SK-N-SH (cell line): ENCODE data around the gene SNX12. TPM values are rescaled to one million over a fixed set of nuclear protein-coding genes. Genes with fewer than 3 reads are reported as not detected.
"Not testable (repeated sequence)": the region's sequence is repeated elsewhere in the genome, so short reads cannot be mapped to it uniquely, and the experiment has no call there.

Experiments used
- CTCF ChIA-PET: fragments of 300-600, 350-600 bp; formaldehyde crosslinking; extraction: SDS; loops from one replicate; lab custom pipeline; 2021; lab: Yijun Ruan, JAX
- POLR2A ChIA-PET: fragments of 350-600 bp; sonication (Branson Sonifier 250); formaldehyde crosslinking; extraction: SDS; loops from one replicate; lab custom pipeline; 2020; ENCODE audit warnings: antibody characterized with exemption, inconsistent platforms; lab: Yijun Ruan, JAX
- DNase-seq: peaks from one replicate; pipeline ENCODE4 v3.0.0; 2012
- H2AFZ ChIP-seq: fragments of 200-600 bp; sonication (generic); 2 replicates; pipeline ENCODE4 v1.8.1; 2016; ENCODE audit warnings: antibody characterized with exemption, mild to moderate bottlenecking, low read depth
- H3F3A ChIP-seq: fragments of 200-600 bp; sonication (generic); replicated peaks from 2 replicates; pipeline ENCODE3; 2016; ENCODE audit warnings: antibody characterized with exemption, mild to moderate bottlenecking; ENCODE audit not compliant: insufficient read depth
- H3K27ac ChIP-seq, 2 experiments: fragments of 200-500 bp in 1 of 2; fragments of 200-600 bp in 1 of 2; sonication (Bioruptor generic) in 1 of 2; sonication (generic), shearing (Covaris generic) in 1 of 2; 2 replicates each; pipeline versions ENCODE4 v1.5.1 to v1.6.1; 2014 to 2016; ENCODE audit warnings: low read depth in 2 of 2, inconsistent platforms in 1 of 2, low read length in 1 of 2, mild to moderate bottlenecking in 1 of 2, mixed read lengths in 1 of 2
- H3K27me3 ChIP-seq: fragments of 200-600 bp; sonication (generic), shearing (Covaris generic); 2 replicates; pipeline ENCODE4 v1.6.1; 2016; ENCODE audit warnings: mixed run types; ENCODE audit not compliant: insufficient read depth
- H3K36me3 ChIP-seq, 2 experiments: fragments of 200-500 bp in 1 of 2; fragments of 200-600 bp in 1 of 2; sonication (Bioruptor generic) in 1 of 2; sonication (generic) in 1 of 2; replicated peaks in 1 of 2; 2 replicates each; pipeline versions ENCODE3 to v1.5.1; 2014 to 2016; ENCODE audit warnings: low read length in 1 of 2, mild to moderate bottlenecking in 1 of 2; ENCODE audit not compliant: insufficient read depth in 2 of 2, control insufficient read depth in 1 of 2
- H3K4me1 ChIP-seq, 2 experiments: fragments of 200-500 bp in 1 of 2; fragments of 200-600 bp in 1 of 2; sonication (Bioruptor generic) in 1 of 2; sonication (generic), shearing (Covaris generic) in 1 of 2; 2 replicates each; pipeline versions ENCODE4 v1.5.1 to v1.6.1; 2014 to 2016; ENCODE audit warnings: low read depth in 1 of 2, low read length in 1 of 2, mixed run types in 1 of 2; ENCODE audit not compliant: insufficient read depth in 2 of 2, control insufficient read depth in 1 of 2
- H3K4me2 ChIP-seq: fragments of 200-600 bp; sonication (generic), shearing (Covaris generic); 2 replicates; pipeline ENCODE4 v1.6.1; 2017; ENCODE audit warnings: mixed run types
- H3K4me3 ChIP-seq, 2 experiments: fragments of 200-500 bp in 1 of 2; fragments of 200-600 bp in 1 of 2; sonication (Bioruptor generic) in 1 of 2; sonication (generic), shearing (Covaris generic) in 1 of 2; 2 replicates each; pipeline versions ENCODE4 v1.5.1 to v1.8.1; 2014 to 2016; ENCODE audit warnings: low read depth in 2 of 2, inconsistent platforms in 1 of 2, low read length in 1 of 2, mild to moderate bottlenecking in 1 of 2, mixed read lengths in 1 of 2, moderate library complexity in 1 of 2
- H3K79me2 ChIP-seq: fragments of 200-600 bp; sonication (generic); 2 replicates; pipeline ENCODE4 v1.8.1; 2017; ENCODE audit warnings: mild to moderate bottlenecking; ENCODE audit not compliant: insufficient read depth
- H3K9ac ChIP-seq: fragments of 200-600 bp; sonication (generic); 2 replicates; pipeline ENCODE4 v1.6.1; 2017; ENCODE audit warnings: mixed run types
- H3K9me2 ChIP-seq: fragments of 200-600 bp; sonication (generic); 2 replicates; pipeline ENCODE4 v1.6.1; 2017; ENCODE audit warnings: mixed run types
- H3K9me3 ChIP-seq: fragments of 200-600 bp; sonication (generic); 2 replicates; pipeline ENCODE4 v1.6.1; 2017; ENCODE audit warnings: mixed run types, mild to moderate bottlenecking, moderate library complexity
- H4K20me1 ChIP-seq: fragments of 200-600 bp; sonication (generic); 2 replicates; pipeline ENCODE4 v1.6.1; 2017; ENCODE audit warnings: mild to moderate bottlenecking, mixed run types; ENCODE audit not compliant: insufficient read depth
- FOSL2 ChIP-seq: IDR thresholded peaks from 2 replicates; pipeline ENCODE4 v1.4.0; 2012; ENCODE audit warnings: low read depth, mild to moderate bottlenecking, moderate library complexity, borderline replicate concordance
- MEF2A ChIP-seq: IDR thresholded peaks from 2 replicates; pipeline ENCODE4 v1.4.0; 2012; ENCODE audit warnings: low read depth, borderline replicate concordance
- MXI1 ChIP-seq: IDR thresholded peaks from 2 replicates; pipeline ENCODE4 v1.6.1; 2012; ENCODE audit warnings: mild to moderate bottlenecking, low read depth, low read length, improper control_type of control experiment
- NFIC ChIP-seq: IDR thresholded peaks from 2 replicates; pipeline ENCODE4 v1.4.0; 2012; ENCODE audit warnings: borderline replicate concordance
- RXRA ChIP-seq: IDR thresholded peaks from 2 replicates; pipeline ENCODE4 v1.4.0; 2012; ENCODE audit warnings: low read depth, mild to moderate bottlenecking, borderline replicate concordance
- SIN3A ChIP-seq: IDR thresholded peaks from 2 replicates; pipeline ENCODE4 v1.6.1; 2012; ENCODE audit warnings: low read depth, mild to moderate bottlenecking, low read length, moderate library complexity, borderline replicate concordance
- TAF1 ChIP-seq: IDR thresholded peaks from 2 replicates; pipeline ENCODE4 v1.6.1; 2012; ENCODE audit warnings: low read depth, mild to moderate bottlenecking, low read length, moderate library complexity, borderline replicate concordance
- YY1 ChIP-seq: IDR thresholded peaks from 2 replicates; pipeline ENCODE4 v1.4.0; 2012; ENCODE audit warnings: low read depth, mild to moderate bottlenecking
- WGBS: methylation state at CpG from one replicate; pipeline ENCODE4 v1.1.6; 2017; ENCODE audit warnings: low lambda C conversion rate; 5-methylcytosine and 5-hydroxymethylcytosine counted together
- polyA plus RNA-seq, 3 experiments: library from polyadenylated mRNA; depleted of rRNA; stranded (reverse); fragments of >200 nt; gene quantifications; 2 replicates each; pipeline ENCODE4 v1.2.3, GENCODE V29; 2012
- TF ChIP-seq, protein P1 (sequence below): fragments of 150-350 bp; IDR thresholded peaks from 2 replicates; pipeline ENCODE4 v1.6.1; 2016; ENCODE audit warnings: mild to moderate bottlenecking, low read depth, low read length
- TF ChIP-seq, protein P2 (sequence below): IDR thresholded peaks from 2 replicates; pipeline ENCODE4 v1.4.0; 2012; ENCODE audit warnings: low read depth, borderline replicate concordance
- TF ChIP-seq, protein P3 (sequence below): fragments of 200-600 bp; sonication (generic); IDR thresholded peaks from 2 replicates; pipeline ENCODE4 v1.6.1; 2017; ENCODE audit warnings: antibody characterized with exemption, mild to moderate bottlenecking, moderate library complexity
- TF ChIP-seq, protein P4 (sequence below): IDR thresholded peaks from 2 replicates; pipeline ENCODE4 v1.6.1; 2012; ENCODE audit warnings: mild to moderate bottlenecking, low read depth, low read length, moderate library complexity

Gene SNX12
- polyA plus RNA-seq, 1 of the 3 experiments (the other 2 are of a cell fraction): 39.8 TPM

DNA sequence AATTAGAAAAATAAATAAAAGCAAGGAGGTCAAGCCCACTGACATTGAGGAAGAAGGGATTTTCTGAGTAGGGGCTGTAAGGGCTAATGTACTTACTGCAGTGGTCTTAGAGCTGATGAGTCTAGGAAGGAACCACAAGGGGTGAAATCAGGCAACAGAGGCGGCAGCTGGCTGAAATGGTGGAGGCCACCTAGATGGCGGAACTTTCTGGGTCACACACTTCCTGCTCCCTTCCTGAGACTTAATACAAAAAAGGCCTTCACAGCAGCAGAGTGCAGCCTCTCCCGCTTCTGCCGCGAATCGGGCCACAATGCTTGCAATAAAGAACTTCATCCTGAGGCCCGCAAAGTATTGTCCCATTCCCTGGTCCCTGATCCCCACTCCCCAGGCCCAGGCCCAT lies 15.4 kb downstream of the SNX12 start:
- POLR2A ChIA-PET: no interaction called here
- no peak overlapping the region for H2AFZ ChIP-seq
- 75% methylated on average over 6 of the region's 7 CpGs for WGBS
- H3K4me3 ChIP-seq: no peak overlapping the region
- no peaks in the 10 kb centered on the region for H3K9me3 ChIP-seq
- H4K20me1 ChIP-seq: no peaks in the 10 kb centered on the region
- no peaks in the 10 kb centered on the region for H3K9me2 ChIP-seq
- TF ChIP-seq, protein P1, sequence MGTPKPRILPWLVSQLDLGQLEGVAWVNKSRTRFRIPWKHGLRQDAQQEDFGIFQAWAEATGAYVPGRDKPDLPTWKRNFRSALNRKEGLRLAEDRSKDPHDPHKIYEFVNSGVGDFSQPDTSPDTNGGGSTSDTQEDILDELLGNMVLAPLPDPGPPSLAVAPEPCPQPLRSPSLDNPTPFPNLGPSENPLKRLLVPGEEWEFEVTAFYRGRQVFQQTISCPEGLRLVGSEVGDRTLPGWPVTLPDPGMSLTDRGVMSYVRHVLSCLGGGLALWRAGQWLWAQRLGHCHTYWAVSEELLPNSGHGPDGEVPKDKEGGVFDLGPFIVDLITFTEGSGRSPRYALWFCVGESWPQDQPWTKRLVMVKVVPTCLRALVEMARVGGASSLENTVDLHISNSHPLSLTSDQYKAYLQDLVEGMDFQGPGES: no peak
- TF ChIP-seq YY1 (no peak), NFIC (no peak), TAF1 (no peak), MEF2A (no peak)
- TF ChIP-seq, protein P2, sequence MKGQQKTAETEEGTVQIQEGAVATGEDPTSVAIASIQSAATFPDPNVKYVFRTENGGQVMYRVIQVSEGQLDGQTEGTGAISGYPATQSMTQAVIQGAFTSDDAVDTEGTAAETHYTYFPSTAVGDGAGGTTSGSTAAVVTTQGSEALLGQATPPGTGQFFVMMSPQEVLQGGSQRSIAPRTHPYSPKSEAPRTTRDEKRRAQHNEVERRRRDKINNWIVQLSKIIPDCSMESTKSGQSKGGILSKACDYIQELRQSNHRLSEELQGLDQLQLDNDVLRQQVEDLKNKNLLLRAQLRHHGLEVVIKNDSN: no peak
- no peaks in the 10 kb centered on the region for H3F3A ChIP-seq
- CTCF ChIA-PET: no interaction called here
- no peak for DNase-seq
- no peaks in the 10 kb centered on the region; the same call in 1 of the 2 replicates for H3K79me2 ChIP-seq
- no peak overlapping the region for H3K27ac ChIP-seq
- H3K27me3 ChIP-seq: no peaks in the 10 kb centered on the region; the same call in 1 of the 2 replicates
- no peak overlapping the region for H3K4me2 ChIP-seq
- H3K36me3 ChIP-seq: peaks cover 0 to 2% of the 10 kb centered on the region in 2 experiments
- no peaks in the 10 kb centered on the region for H3K4me1 ChIP-seq
- no peak overlapping the region for H3K9ac ChIP-seq

DNA sequence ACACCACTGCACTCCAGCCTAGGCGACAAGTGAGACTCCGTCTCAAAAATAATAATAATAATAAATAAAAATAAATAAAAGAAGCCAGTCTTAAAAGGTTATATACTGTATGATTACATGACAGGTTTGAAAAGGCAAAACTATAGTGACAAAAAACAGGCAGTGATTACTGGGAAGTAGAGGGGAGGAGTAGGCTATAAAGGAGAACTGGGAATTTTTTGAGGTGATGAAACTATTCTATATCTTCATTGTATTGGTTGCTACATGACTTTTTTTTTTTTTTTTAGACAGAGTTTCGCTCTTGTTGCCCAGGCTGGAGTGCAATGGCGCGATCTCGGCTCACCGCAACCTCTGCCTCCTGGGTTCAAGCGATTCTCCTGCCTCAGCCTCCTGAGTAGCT lies 20.2 kb downstream of the SNX12 start:
- H3K9me3 ChIP-seq, H3K4me1 ChIP-seq, H3K27me3 ChIP-seq, H3K36me3 ChIP-seq, CTCF ChIA-PET, POLR2A ChIA-PET, H3K9ac ChIP-seq, H3K79me2 ChIP-seq, H2AFZ ChIP-seq, H4K20me1 ChIP-seq, H3K4me3 ChIP-seq, H3K4me2 ChIP-seq, H3K9me2 ChIP-seq, DNase-seq, H3K27ac ChIP-seq, H3F3A ChIP-seq: not testable (repeated sequence)
- 78% methylated on average over 8 of the region's 8 CpGs for WGBS

DNA sequence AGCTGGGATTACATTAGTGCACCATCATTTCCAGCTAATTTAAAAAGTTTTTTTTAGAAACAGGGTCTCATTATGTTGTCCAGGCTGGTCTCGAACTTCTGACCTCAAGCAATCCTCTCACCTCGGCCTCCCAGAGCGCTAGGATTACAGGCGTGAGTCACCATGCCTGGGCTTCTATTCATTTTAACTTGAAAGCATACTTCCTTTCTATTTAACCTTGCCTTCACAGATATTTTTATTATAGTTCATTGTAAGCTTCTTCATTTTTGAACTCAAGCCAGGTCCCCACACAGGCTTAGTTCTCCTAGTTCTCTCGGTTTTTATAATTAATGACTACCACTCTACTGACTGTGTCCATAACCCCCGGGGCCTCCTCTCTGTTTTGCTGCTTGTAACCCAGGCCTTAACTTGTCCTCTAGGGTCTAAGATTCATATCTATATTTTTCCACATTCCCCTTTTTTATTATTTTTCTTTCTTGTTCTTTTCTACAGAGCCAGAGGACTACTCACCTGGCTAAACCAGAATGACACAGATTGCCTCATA lies 50.7 kb downstream of the SNX12 start:
- Histone ChIP-seq H2AFZ (no peak overlapping the region), H3K9me2 (no peaks in the 10 kb centered on the region), H3K27ac (no peak overlapping the region), H3K79me2 (no peaks in the 10 kb centered on the region), H3K4me3 (no peak overlapping the region), H3K27me3 (no peaks in the 10 kb centered on the region), H3K36me3 (no peaks in the 10 kb centered on the region), H4K20me1 (no peaks in the 10 kb centered on the region), H3K9me3 (no peaks in the 10 kb centered on the region), H3F3A (no peaks in the 10 kb centered on the region), H3K9ac (no peak overlapping the region), H3K4me2 (no peak overlapping the region), H3K4me1 (no peaks in the 10 kb centered on the region)
- 38% methylated on average over 6 of the region's 6 CpGs for WGBS
- no peak for DNase-seq
- ChIA-PET POLR2A (no interaction called here), CTCF (interaction anchor here (0.5 to 2.5 kb wide), 3 partner anchors 12 to 347 kb away, joined by 3 to 8 read pairs (median 4); no protein-coding TSS in a partner anchor)
- TF ChIP-seq RXRA: no peak
- TF ChIP-seq, protein P3, sequence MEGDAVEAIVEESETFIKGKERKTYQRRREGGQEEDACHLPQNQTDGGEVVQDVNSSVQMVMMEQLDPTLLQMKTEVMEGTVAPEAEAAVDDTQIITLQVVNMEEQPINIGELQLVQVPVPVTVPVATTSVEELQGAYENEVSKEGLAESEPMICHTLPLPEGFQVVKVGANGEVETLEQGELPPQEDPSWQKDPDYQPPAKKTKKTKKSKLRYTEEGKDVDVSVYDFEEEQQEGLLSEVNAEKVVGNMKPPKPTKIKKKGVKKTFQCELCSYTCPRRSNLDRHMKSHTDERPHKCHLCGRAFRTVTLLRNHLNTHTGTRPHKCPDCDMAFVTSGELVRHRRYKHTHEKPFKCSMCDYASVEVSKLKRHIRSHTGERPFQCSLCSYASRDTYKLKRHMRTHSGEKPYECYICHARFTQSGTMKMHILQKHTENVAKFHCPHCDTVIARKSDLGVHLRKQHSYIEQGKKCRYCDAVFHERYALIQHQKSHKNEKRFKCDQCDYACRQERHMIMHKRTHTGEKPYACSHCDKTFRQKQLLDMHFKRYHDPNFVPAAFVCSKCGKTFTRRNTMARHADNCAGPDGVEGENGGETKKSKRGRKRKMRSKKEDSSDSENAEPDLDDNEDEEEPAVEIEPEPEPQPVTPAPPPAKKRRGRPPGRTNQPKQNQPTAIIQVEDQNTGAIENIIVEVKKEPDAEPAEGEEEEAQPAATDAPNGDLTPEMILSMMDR: no peak
- TF ChIP-seq, protein P4, sequence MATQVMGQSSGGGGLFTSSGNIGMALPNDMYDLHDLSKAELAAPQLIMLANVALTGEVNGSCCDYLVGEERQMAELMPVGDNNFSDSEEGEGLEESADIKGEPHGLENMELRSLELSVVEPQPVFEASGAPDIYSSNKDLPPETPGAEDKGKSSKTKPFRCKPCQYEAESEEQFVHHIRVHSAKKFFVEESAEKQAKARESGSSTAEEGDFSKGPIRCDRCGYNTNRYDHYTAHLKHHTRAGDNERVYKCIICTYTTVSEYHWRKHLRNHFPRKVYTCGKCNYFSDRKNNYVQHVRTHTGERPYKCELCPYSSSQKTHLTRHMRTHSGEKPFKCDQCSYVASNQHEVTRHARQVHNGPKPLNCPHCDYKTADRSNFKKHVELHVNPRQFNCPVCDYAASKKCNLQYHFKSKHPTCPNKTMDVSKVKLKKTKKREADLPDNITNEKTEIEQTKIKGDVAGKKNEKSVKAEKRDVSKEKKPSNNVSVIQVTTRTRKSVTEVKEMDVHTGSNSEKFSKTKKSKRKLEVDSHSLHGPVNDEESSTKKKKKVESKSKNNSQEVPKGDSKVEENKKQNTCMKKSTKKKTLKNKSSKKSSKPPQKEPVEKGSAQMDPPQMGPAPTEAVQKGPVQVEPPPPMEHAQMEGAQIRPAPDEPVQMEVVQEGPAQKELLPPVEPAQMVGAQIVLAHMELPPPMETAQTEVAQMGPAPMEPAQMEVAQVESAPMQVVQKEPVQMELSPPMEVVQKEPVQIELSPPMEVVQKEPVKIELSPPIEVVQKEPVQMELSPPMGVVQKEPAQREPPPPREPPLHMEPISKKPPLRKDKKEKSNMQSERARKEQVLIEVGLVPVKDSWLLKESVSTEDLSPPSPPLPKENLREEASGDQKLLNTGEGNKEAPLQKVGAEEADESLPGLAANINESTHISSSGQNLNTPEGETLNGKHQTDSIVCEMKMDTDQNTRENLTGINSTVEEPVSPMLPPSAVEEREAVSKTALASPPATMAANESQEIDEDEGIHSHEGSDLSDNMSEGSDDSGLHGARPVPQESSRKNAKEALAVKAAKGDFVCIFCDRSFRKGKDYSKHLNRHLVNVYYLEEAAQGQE: no peak
- TF ChIP-seq FOSL2: no peak
- TF ChIP-seq MEF2A: no peak
- no peak for TF ChIP-seq SIN3A
- no peak for TF ChIP-seq MXI1
- TF ChIP-seq, protein P2: no peak
